ENCODE results near the gene MT1M. TPM values are rescaled to one million over a fixed set of nuclear protein-coding genes. Genes with fewer than 3 reads are reported as not detected.

MT1M gene
- total and polyA plus RNA-seq, 10 of the 15 experiments (the other 5 are each of a cell fraction or from before 2014, with no cell fraction given) = not detected

DNA sequence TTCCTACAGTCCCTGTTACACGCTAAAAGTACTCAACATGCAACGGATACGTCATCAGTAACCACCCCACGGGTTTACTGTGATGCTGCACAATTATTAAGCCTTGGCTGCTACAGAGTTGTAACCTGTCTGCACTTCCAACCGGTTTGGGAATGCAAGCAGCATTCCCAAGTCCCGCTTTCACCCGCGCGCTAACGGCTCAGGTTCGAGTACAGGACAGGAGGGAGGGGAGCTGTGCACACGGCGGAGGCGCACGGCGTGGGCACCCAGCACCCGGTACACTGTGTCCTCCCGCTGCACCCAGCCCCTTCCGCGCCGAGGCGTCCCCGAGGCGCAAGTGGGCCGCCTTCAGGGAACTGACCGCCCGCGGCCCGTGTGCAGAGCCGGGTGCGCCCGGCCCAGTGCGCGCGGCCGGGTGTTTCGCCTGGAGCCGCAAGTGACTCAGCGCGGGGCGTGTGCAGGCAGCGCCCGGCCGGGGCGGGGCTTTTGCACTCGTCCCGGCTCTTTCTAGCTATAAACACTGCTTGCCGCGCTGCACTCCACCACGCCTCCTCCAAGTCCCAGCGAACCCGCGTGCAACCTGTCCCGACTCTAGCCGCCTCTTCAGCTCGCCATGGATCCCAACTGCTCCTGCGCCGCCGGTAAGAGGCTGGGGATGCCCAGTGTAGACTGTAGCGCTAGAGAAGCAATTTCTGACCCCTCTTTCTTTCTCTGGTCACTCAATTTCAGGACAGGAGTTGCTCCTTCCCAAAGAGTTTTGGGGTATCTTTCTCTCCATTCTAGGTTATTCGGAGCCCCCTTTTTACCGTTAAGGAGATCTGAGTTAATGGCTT lies 24.2 kb upstream of the MT1M start, which contains the start of gene MT2A (continued):
- TF ChIP-seq, protein P1, sequence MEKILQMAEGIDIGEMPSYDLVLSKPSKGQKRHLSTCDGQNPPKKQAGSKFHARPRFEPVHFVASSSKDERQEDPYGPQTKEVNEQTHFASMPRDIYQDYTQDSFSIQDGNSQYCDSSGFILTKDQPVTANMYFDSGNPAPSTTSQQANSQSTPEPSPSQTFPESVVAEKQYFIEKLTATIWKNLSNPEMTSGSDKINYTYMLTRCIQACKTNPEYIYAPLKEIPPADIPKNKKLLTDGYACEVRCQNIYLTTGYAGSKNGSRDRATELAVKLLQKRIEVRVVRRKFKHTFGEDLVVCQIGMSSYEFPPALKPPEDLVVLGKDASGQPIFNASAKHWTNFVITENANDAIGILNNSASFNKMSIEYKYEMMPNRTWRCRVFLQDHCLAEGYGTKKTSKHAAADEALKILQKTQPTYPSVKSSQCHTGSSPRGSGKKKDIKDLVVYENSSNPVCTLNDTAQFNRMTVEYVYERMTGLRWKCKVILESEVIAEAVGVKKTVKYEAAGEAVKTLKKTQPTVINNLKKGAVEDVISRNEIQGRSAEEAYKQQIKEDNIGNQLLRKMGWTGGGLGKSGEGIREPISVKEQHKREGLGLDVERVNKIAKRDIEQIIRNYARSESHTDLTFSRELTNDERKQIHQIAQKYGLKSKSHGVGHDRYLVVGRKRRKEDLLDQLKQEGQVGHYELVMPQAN (conservative IDR thresholded peaks at IDR 0.05) = peak; percentile 33; the same call in 1 of the 2 replicates
- TF ChIP-seq CEBPB (IDR thresholded peaks at IDR 0.05; ENCODE audit: borderline replicate concordance in 1 of 2, low read depth in 2 of 2, low read length in 2 of 2) = no peak
- no peak for TF ChIP-seq SIX5 (IDR thresholded peaks at IDR 0.05; ENCODE audit: low read depth, low read length, severe bottlenecking)
- TF ChIP-seq ZBED1 (IDR thresholded peaks at IDR 0.05; ENCODE audit: borderline replicate concordance) = no peak
- TF ChIP-seq, protein P2, sequence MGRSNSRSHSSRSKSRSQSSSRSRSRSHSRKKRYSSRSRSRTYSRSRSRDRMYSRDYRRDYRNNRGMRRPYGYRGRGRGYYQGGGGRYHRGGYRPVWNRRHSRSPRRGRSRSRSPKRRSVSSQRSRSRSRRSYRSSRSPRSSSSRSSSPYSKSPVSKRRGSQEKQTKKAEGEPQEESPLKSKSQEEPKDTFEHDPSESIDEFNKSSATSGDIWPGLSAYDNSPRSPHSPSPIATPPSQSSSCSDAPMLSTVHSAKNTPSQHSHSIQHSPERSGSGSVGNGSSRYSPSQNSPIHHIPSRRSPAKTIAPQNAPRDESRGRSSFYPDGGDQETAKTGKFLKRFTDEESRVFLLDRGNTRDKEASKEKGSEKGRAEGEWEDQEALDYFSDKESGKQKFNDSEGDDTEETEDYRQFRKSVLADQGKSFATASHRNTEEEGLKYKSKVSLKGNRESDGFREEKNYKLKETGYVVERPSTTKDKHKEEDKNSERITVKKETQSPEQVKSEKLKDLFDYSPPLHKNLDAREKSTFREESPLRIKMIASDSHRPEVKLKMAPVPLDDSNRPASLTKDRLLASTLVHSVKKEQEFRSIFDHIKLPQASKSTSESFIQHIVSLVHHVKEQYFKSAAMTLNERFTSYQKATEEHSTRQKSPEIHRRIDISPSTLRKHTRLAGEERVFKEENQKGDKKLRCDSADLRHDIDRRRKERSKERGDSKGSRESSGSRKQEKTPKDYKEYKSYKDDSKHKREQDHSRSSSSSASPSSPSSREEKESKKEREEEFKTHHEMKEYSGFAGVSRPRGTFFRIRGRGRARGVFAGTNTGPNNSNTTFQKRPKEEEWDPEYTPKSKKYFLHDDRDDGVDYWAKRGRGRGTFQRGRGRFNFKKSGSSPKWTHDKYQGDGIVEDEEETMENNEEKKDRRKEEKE (IDR thresholded peaks at IDR 0.05) = no peak
- TF ChIP-seq IKZF1 (conservative IDR thresholded peaks at IDR 0.05) = peak; percentile 82
- TF ChIP-seq MYB (IDR thresholded peaks at IDR 0.05; ENCODE audit: borderline replicate concordance, low read depth, low read length) = no peak
- no peak for TF ChIP-seq PAX5 (IDR thresholded peaks at IDR 0.05; ENCODE audit: borderline replicate concordance, low read depth, low read length)
- no peak for TF ChIP-seq RCOR1 (conservative IDR thresholded peaks at IDR 0.05; ENCODE audit: low read depth, low read length)
- TF ChIP-seq MTA3 (IDR thresholded peaks at IDR 0.05; ENCODE audit: borderline replicate concordance, low read length) = no peak
- 0 out of 2 replicates have a peak, but pooled peaks have one; percentile 11 for TF ChIP-seq EED (IDR thresholded peaks at IDR 0.05; ENCODE audit: low read depth)
- no peak for TF ChIP-seq ATF7 (IDR thresholded peaks at IDR 0.05; ENCODE audit: low read depth)
- TF ChIP-seq, protein P3, sequence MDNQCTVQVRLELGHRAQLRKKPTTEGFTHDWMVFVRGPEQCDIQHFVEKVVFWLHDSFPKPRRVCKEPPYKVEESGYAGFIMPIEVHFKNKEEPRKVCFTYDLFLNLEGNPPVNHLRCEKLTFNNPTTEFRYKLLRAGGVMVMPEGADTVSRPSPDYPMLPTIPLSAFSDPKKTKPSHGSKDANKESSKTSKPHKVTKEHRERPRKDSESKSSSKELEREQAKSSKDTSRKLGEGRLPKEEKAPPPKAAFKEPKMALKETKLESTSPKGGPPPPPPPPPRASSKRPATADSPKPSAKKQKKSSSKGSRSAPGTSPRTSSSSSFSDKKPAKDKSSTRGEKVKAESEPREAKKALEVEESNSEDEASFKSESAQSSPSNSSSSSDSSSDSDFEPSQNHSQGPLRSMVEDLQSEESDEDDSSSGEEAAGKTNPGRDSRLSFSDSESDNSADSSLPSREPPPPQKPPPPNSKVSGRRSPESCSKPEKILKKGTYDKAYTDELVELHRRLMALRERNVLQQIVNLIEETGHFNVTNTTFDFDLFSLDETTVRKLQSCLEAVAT (IDR thresholded peaks at IDR 0.05) = 0 out of 2 replicates have a peak, but pooled peaks have one; percentile 37
- peak; percentile 28; the same call in 1 of the 2 replicates for TF ChIP-seq FOXK2 (IDR thresholded peaks at IDR 0.05)
- TF ChIP-seq BHLHE40 (IDR thresholded peaks at IDR 0.05; ENCODE audit: borderline replicate concordance in 1 of 2, low read depth in 2 of 2, low read length in 1 of 2) = peak; percentile 48 to 85; a peak in 3 of 4 replicates
- TF ChIP-seq SIN3A (IDR thresholded peaks at IDR 0.05; ENCODE audit: low read depth, low read length) = peak; percentile 56
- TF ChIP-seq KLF5 (IDR thresholded peaks at IDR 0.05; ENCODE audit: partially characterized antibody) = peak; percentile 55
- peak; percentile 60 for TF ChIP-seq RB1 (IDR thresholded peaks at IDR 0.05; ENCODE audit: borderline replicate concordance)
- 0 out of 2 replicates have a peak, but pooled peaks have one; percentile 18 for TF ChIP-seq TCF3 (IDR thresholded peaks at IDR 0.05; ENCODE audit: borderline replicate concordance, insufficient read depth, low read depth, low read length)
- TF ChIP-seq SMAD5 (IDR thresholded peaks at IDR 0.05; ENCODE audit: low read depth) = no peak
